ENCODE results near the gene JAZF1. TPM values are rescaled to one million over a fixed set of nuclear protein-coding genes. Genes with fewer than 3 reads are reported as not detected.

The JAZF1 gene
- polyA plus RNA-seq, 2 donors: 1.6 to 3.5 TPM

- Histone ChIP-seq H3K4me3 (ENCODE audit: low read depth in 1 of 2, low read length in 2 of 2) (no peak overlapping the region), H3K27ac (ENCODE audit: low read depth in 2 of 2, low read length in 1 of 2) (no peak overlapping the region)
- WGBS, 2 donors: 89 to 94% methylated on average over 10 of the region's 10 CpGs
Measured at GRCh38 chr7:27945058-27945795, 235.4 kb downstream of the JAZF1 start.

DNA sequence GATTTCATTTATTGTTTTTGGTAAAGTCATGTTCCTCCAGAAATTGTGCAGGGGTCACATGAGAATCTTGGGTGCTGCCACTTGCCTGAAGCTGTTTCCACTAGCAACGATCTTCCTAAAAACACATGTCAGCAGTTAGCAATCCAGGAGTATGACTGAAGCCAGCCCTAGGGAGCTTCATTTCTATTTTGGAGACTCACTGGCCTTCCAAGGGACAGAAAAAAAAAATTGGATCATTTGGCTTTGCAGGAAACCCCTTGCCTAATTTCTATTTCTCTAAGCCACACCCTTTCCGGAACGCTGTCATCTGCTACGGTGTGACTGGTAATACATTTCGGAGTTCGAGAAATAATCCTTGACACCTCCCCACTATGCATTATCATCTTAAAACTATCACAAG, 236.0 kb downstream of the JAZF1 start:
- H3K4me3 ChIP-seq (ENCODE audit: low read depth in 1 of 2, low read length in 2 of 2): no peak overlapping the region
- H3K4me1 ChIP-seq (ENCODE audit: control insufficient read depth in 2 of 2, insufficient read depth in 2 of 2, low read length in 1 of 2): peaks cover 0 to 3% of the 10 kb centered on the region in 2 donors
- H3K9me3 ChIP-seq (ENCODE audit: control insufficient read depth in 2 of 2, insufficient read depth in 1 of 2, low read depth in 1 of 2, low read length in 1 of 2): no peaks in the 10 kb centered on the region
- no peaks in the 10 kb centered on the region for H3K36me3 ChIP-seq (ENCODE audit: control insufficient read depth in 2 of 2, insufficient read depth in 2 of 2, low read length in 1 of 2)
- no peak overlapping the region for H3K27ac ChIP-seq (ENCODE audit: low read depth in 2 of 2, low read length in 1 of 2)
- H3K27me3 ChIP-seq (ENCODE audit: control insufficient read depth in 1 of 2, insufficient read depth in 2 of 2, low read length in 2 of 2): no peaks in the 10 kb centered on the region
- WGBS, 2 donors: 80 to 88% methylated on average over 6 of the region's 6 CpGs

More at GRCh38 chr7:27945058-27945795, 235.4 kb downstream of the JAZF1 start:
- Histone ChIP-seq H3K4me1 (ENCODE audit: control insufficient read depth in 2 of 2, insufficient read depth in 2 of 2, low read length in 1 of 2) (peaks cover 0 to 3% of the 10 kb centered on the region in 2 donors), H3K36me3 (ENCODE audit: control insufficient read depth in 2 of 2, insufficient read depth in 2 of 2, low read length in 1 of 2) (no peaks in the 10 kb centered on the region), H3K27me3 (ENCODE audit: control insufficient read depth in 1 of 2, insufficient read depth in 2 of 2, low read length in 2 of 2) (no peaks in the 10 kb centered on the region), H3K9me3 (ENCODE audit: control insufficient read depth in 2 of 2, insufficient read depth in 1 of 2, low read depth in 1 of 2, low read length in 1 of 2) (no peaks in the 10 kb centered on the region)

GRCh38 chr7:27943241-27943640, 237.4 kb downstream of the JAZF1 start:
- peaks cover 0 to 3% of the 10 kb centered on the region in 2 donors for H3K4me1 ChIP-seq (ENCODE audit: control insufficient read depth in 2 of 2, insufficient read depth in 2 of 2, low read length in 1 of 2)
- 86 to 89% methylated on average over 14 of the region's 14 CpGs for WGBS, 2 donors
- no peak overlapping the region for H3K4me3 ChIP-seq (ENCODE audit: low read depth in 1 of 2, low read length in 2 of 2)
- no peaks in the 10 kb centered on the region for H3K27me3 ChIP-seq (ENCODE audit: control insufficient read depth in 1 of 2, insufficient read depth in 2 of 2, low read length in 2 of 2)
- no peaks in the 10 kb centered on the region for H3K36me3 ChIP-seq (ENCODE audit: control insufficient read depth in 2 of 2, insufficient read depth in 2 of 2, low read length in 1 of 2)
- H3K27ac ChIP-seq (ENCODE audit: low read depth in 2 of 2, low read length in 1 of 2): no peak overlapping the region
- no peaks in the 10 kb centered on the region for H3K9me3 ChIP-seq (ENCODE audit: control insufficient read depth in 2 of 2, insufficient read depth in 1 of 2, low read depth in 1 of 2, low read length in 1 of 2)

DNA sequence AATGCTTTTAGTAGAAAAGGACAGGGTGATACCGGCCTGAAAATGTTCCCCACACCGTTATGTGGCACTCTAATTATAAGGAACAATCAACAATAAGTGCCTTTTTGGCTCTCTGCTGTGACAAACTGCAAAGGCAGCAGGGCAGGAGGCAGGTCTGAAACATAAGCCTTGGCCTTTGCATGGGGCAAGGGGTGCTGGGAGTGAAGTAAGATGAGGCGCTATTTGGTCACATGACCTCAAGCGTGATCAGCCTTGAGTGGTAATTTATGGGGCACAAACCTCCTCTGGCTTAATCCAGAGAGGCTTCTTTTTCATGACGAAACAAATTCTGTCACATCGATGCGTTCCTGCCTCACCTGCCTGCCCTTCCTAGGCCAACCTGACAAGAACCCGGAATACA, 237.9 kb downstream of the JAZF1 start:
- no peaks in the 10 kb centered on the region for H3K27me3 ChIP-seq (ENCODE audit: control insufficient read depth in 1 of 2, insufficient read depth in 2 of 2, low read length in 2 of 2)
- 95 to 96% methylated on average over 8 of the region's 8 CpGs for WGBS, 2 donors
- peaks cover 0 to 3% of the 10 kb centered on the region in 2 donors for H3K4me1 ChIP-seq (ENCODE audit: control insufficient read depth in 2 of 2, insufficient read depth in 2 of 2, low read length in 1 of 2)
- no peak overlapping the region for H3K4me3 ChIP-seq (ENCODE audit: low read depth in 1 of 2, low read length in 2 of 2)
- H3K9me3 ChIP-seq (ENCODE audit: control insufficient read depth in 2 of 2, insufficient read depth in 1 of 2, low read depth in 1 of 2, low read length in 1 of 2): no peaks in the 10 kb centered on the region
- no peaks in the 10 kb centered on the region for H3K36me3 ChIP-seq (ENCODE audit: control insufficient read depth in 2 of 2, insufficient read depth in 2 of 2, low read length in 1 of 2)
- no peak overlapping the region for H3K27ac ChIP-seq (ENCODE audit: low read depth in 2 of 2, low read length in 1 of 2)

- no peak overlapping the region for H3K4me3 ChIP-seq (ENCODE audit: low read depth in 1 of 2, low read length in 2 of 2)
- no peaks in the 10 kb centered on the region for H3K36me3 ChIP-seq (ENCODE audit: control insufficient read depth in 2 of 2, insufficient read depth in 2 of 2, low read length in 1 of 2)
- H3K27me3 ChIP-seq (ENCODE audit: control insufficient read depth in 1 of 2, insufficient read depth in 2 of 2, low read length in 2 of 2): no peaks in the 10 kb centered on the region
- no peaks in the 10 kb centered on the region for H3K9me3 ChIP-seq (ENCODE audit: control insufficient read depth in 2 of 2, insufficient read depth in 1 of 2, low read depth in 1 of 2, low read length in 1 of 2)
- no peak overlapping the region for H3K27ac ChIP-seq (ENCODE audit: low read depth in 2 of 2, low read length in 1 of 2)
- 64 to 88% methylated on average over 2 of the region's 2 CpGs for WGBS, 2 donors
- H3K4me1 ChIP-seq (ENCODE audit: control insufficient read depth in 2 of 2, insufficient read depth in 2 of 2, low read length in 1 of 2): peaks cover 0 to 3% of the 10 kb centered on the region in 2 donors
Measured at GRCh38 chr7:27941522-27941921, 239.1 kb downstream of the JAZF1 start.

DNA sequence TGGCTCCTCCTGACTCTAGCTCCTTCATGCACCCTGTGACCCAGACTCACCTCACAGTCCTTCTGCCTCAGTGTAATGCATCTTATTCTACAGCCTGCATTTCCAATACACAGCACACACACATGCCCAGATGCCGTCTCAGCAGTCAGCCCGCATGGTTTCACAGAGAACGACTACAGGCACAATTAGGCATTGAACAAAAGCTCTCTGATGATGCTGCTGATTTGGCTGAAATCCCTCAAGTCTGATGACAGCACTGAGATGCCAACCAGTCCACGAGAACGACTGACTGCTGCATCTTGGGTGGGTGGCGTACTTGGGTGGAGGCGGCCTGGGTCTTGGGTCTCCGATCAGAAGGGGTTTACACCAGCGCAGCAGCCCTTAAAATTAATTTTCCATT, 240.3 kb downstream of the JAZF1 start:
- no peaks in the 10 kb centered on the region for H3K9me3 ChIP-seq (ENCODE audit: control insufficient read depth in 2 of 2, insufficient read depth in 1 of 2, low read depth in 1 of 2, low read length in 1 of 2)
- WGBS, 2 donors: 85 to 87% methylated on average over 9 of the region's 9 CpGs
- H3K4me3 ChIP-seq (ENCODE audit: low read depth in 1 of 2, low read length in 2 of 2): no peak overlapping the region
- H3K36me3 ChIP-seq (ENCODE audit: control insufficient read depth in 2 of 2, insufficient read depth in 2 of 2, low read length in 1 of 2): no peaks in the 10 kb centered on the region
- no peak overlapping the region for H3K27ac ChIP-seq (ENCODE audit: low read depth in 2 of 2, low read length in 1 of 2)
- H3K27me3 ChIP-seq (ENCODE audit: control insufficient read depth in 1 of 2, insufficient read depth in 2 of 2, low read length in 2 of 2): no peaks in the 10 kb centered on the region
- peaks cover 0 to 3% of the 10 kb centered on the region in 2 donors for H3K4me1 ChIP-seq (ENCODE audit: control insufficient read depth in 2 of 2, insufficient read depth in 2 of 2, low read length in 1 of 2)

DNA sequence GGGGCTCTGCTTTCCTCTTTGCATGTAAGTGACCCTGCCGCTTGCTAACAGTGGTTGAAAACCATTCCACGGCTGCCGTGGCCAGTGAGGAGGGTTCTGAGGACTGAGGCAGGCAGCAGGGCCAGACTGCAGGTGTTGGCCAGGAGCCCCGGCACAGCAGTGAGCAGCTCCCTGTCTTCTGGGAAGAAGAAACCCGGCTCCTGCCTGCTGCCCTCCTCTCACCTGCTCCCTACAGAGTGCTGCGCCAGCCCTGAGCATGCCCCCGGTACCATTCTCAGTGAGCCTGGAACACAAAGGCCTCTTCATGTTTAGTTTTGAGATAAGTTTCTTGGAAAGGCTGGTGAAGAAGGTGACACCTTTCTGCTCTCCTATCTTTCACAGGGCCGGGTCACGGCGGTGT, 240.7 kb downstream of the JAZF1 start:
- WGBS, 2 donors: 87 to 94% methylated on average over 10 of the region's 10 CpGs

GRCh38 chr7:27936768-27937102, 243.9 kb downstream of the JAZF1 start:
- H3K4me1 ChIP-seq (ENCODE audit: control insufficient read depth in 2 of 2, insufficient read depth in 2 of 2, low read length in 1 of 2): no peaks in the 10 kb centered on the region
- no peaks in the 10 kb centered on the region for H3K27me3 ChIP-seq (ENCODE audit: control insufficient read depth in 1 of 2, insufficient read depth in 2 of 2, low read length in 2 of 2)
- no peaks in the 10 kb centered on the region for H3K9me3 ChIP-seq (ENCODE audit: control insufficient read depth in 2 of 2, insufficient read depth in 1 of 2, low read depth in 1 of 2, low read length in 1 of 2)
- no peak overlapping the region for H3K4me3 ChIP-seq (ENCODE audit: low read depth in 1 of 2, low read length in 2 of 2)
- no peak overlapping the region for H3K27ac ChIP-seq (ENCODE audit: low read depth in 2 of 2, low read length in 1 of 2)
- no peaks in the 10 kb centered on the region for H3K36me3 ChIP-seq (ENCODE audit: control insufficient read depth in 2 of 2, insufficient read depth in 2 of 2, low read length in 1 of 2)

More for the DNA sequence above, 240.7 kb downstream of the JAZF1 start:
- Histone ChIP-seq H3K4me3 (ENCODE audit: low read depth in 1 of 2, low read length in 2 of 2) (no peak overlapping the region), H3K4me1 (ENCODE audit: control insufficient read depth in 2 of 2, insufficient read depth in 2 of 2, low read length in 1 of 2) (no peaks in the 10 kb centered on the region), H3K36me3 (ENCODE audit: control insufficient read depth in 2 of 2, insufficient read depth in 2 of 2, low read length in 1 of 2) (no peaks in the 10 kb centered on the region), H3K27ac (ENCODE audit: low read depth in 2 of 2, low read length in 1 of 2) (no peak overlapping the region), H3K9me3 (ENCODE audit: control insufficient read depth in 2 of 2, insufficient read depth in 1 of 2, low read depth in 1 of 2, low read length in 1 of 2) (no peaks in the 10 kb centered on the region), H3K27me3 (ENCODE audit: control insufficient read depth in 1 of 2, insufficient read depth in 2 of 2, low read length in 2 of 2) (no peaks in the 10 kb centered on the region)

DNA sequence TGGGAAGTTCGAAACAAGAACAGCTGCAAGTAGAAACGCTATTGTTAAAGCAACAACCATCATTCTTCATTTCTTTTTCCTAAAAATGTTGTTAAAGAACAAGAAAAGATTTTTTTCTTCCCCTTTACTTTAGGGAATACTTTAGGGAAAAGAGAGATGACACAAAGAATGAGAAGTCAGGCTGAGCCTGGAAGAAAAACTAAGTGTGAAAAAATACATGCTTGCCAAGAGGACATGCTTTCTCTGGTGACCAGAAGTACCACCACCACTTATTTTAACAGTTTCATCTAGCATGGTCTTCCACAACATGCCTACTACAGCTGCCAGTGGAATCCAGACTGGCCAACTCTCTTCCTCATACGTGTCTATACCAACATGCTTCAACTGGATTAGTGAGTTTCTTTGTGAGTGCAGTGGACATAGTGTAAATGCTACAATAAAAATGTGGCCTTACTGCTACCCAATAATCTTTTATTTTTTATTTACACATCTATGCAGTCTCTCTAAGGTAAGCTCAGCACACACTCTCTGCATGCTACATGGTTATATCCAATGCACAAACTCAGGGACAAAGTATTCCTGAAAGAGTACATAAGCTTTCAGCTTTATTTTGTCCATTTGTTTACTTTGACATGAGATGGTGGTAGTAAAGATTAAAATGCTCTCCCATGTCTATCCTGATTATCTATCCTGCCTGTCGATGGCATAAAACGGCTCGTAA, 244.4 kb downstream of the JAZF1 start:
- no peak overlapping the region for H3K4me3 ChIP-seq (ENCODE audit: low read depth in 1 of 2, low read length in 2 of 2)
- H3K27ac ChIP-seq (ENCODE audit: low read depth in 2 of 2, low read length in 1 of 2): no peak overlapping the region
- no peaks in the 10 kb centered on the region for H3K27me3 ChIP-seq (ENCODE audit: control insufficient read depth in 1 of 2, insufficient read depth in 2 of 2, low read length in 2 of 2)
- no peaks in the 10 kb centered on the region for H3K9me3 ChIP-seq (ENCODE audit: control insufficient read depth in 2 of 2, insufficient read depth in 1 of 2, low read depth in 1 of 2, low read length in 1 of 2)
- no peaks in the 10 kb centered on the region for H3K36me3 ChIP-seq (ENCODE audit: control insufficient read depth in 2 of 2, insufficient read depth in 2 of 2, low read length in 1 of 2)
- H3K4me1 ChIP-seq (ENCODE audit: control insufficient read depth in 2 of 2, insufficient read depth in 2 of 2, low read length in 1 of 2): no peaks in the 10 kb centered on the region
- WGBS, 2 donors: 81 to 84% methylated on average over 6 of the region's 6 CpGs
